OCI-LY1 (cell line): ENCODE results near the gene CIC.

Source experiments
- H2AFZ ChIP-seq: fragments of 200-600 bp; sonication (generic), shearing (Covaris generic); 2 replicates; pipeline ENCODE4 v1.6.0; 2014; ENCODE audit warnings: antibody characterized with exemption, mild to moderate bottlenecking, low read length
- H3F3A ChIP-seq: fragments of 200-600 bp; sonication (generic), shearing (Covaris generic); 2 replicates; pipeline ENCODE4 v1.6.0; 2014; ENCODE audit warnings: mild to moderate bottlenecking, antibody characterized with exemption, low read length, moderate library complexity; ENCODE audit not compliant: insufficient read depth
- H3K27ac ChIP-seq: fragments of 200-600 bp; sonication (generic); 2 replicates; pipeline ENCODE4 v1.5.1; 2014; ENCODE audit warnings: low read length, mixed run types, mild to moderate bottlenecking, low read depth; ENCODE audit not compliant: poor library complexity, severe bottlenecking
- H3K27me3 ChIP-seq: fragments of 200-600 bp; sonication (generic); 2 replicates; pipeline ENCODE4 v1.6.0; 2014; ENCODE audit warnings: antibody characterized with exemption, mild to moderate bottlenecking, low read length, moderate library complexity; ENCODE audit not compliant: insufficient read depth
- H3K36me3 ChIP-seq: fragments of 200-600 bp; sonication (generic); 2 replicates; pipeline ENCODE4 v1.6.1; 2014; ENCODE audit warnings: mild to moderate bottlenecking, antibody characterized with exemption, low read length, moderate library complexity, mixed read lengths; ENCODE audit not compliant: insufficient read depth
- H3K4me1 ChIP-seq: fragments of 200-600 bp; sonication (generic); 2 replicates; pipeline ENCODE4 v1.5.1; 2014; ENCODE audit warnings: mild to moderate bottlenecking, low read length, moderate library complexity; ENCODE audit not compliant: insufficient read depth, severe bottlenecking
- H3K4me2 ChIP-seq: fragments of 200-600 bp; sonication (generic), shearing (Covaris generic); 2 replicates; pipeline ENCODE4 v1.6.1; 2014; ENCODE audit warnings: low read length
- H3K4me3 ChIP-seq: fragments of 200-600 bp; sonication (generic); 2 replicates; pipeline ENCODE4 v1.5.1; 2014; ENCODE audit warnings: low read length, low read depth, mild to moderate bottlenecking, mixed read lengths; ENCODE audit not compliant: poor library complexity, severe bottlenecking
- H3K79me2 ChIP-seq: fragments of 200-600 bp; shearing (Covaris generic); 2 replicates; pipeline ENCODE4 v1.6.1; 2016; ENCODE audit warnings: mixed run types, low read length, mixed read lengths; ENCODE audit not compliant: insufficient read depth
- H3K9ac ChIP-seq: fragments of 200-600 bp; sonication (generic), shearing (Covaris generic); 2 replicates; pipeline ENCODE4 v1.6.1; 2014; ENCODE audit warnings: mild to moderate bottlenecking, low read length, mixed read lengths
- H3K9me2 ChIP-seq: fragments of 200-600 bp; sonication (generic), shearing (Covaris generic); 2 replicates; pipeline ENCODE4 v1.6.1; 2014; ENCODE audit warnings: low read depth, mild to moderate bottlenecking, low read length, mixed read lengths
- H3K9me3 ChIP-seq: fragments of 200-600 bp; shearing (Covaris generic); 2 replicates; pipeline ENCODE4 v1.6.1; 2014; ENCODE audit warnings: low read length, mixed read lengths
- H4K20me1 ChIP-seq: fragments of 200-600 bp; sonication (generic), shearing (Covaris generic); 2 replicates; pipeline ENCODE4 v1.6.0; 2016; ENCODE audit warnings: mild to moderate bottlenecking, low read length; ENCODE audit not compliant: insufficient read depth
- EZH2 ChIP-seq: fragments of 200-600 bp; sonication (generic), shearing (Covaris generic); IDR thresholded peaks from 2 replicates; pipeline ENCODE4 v1.8.0; 2017; ENCODE audit warnings: borderline replicate concordance, mixed run types, mild to moderate bottlenecking, antibody characterized with exemption, low read length, moderate library complexity, mixed read lengths
- TF ChIP-seq, protein P1 (sequence below): fragments of 200-600 bp; sonication (generic), shearing (Covaris generic); IDR thresholded peaks from 2 replicates; pipeline ENCODE4 v1.5.1; 2017; ENCODE audit warnings: mild to moderate bottlenecking, antibody characterized with exemption, low read length, moderate library complexity, mixed read lengths

The CIC gene

DNA sequence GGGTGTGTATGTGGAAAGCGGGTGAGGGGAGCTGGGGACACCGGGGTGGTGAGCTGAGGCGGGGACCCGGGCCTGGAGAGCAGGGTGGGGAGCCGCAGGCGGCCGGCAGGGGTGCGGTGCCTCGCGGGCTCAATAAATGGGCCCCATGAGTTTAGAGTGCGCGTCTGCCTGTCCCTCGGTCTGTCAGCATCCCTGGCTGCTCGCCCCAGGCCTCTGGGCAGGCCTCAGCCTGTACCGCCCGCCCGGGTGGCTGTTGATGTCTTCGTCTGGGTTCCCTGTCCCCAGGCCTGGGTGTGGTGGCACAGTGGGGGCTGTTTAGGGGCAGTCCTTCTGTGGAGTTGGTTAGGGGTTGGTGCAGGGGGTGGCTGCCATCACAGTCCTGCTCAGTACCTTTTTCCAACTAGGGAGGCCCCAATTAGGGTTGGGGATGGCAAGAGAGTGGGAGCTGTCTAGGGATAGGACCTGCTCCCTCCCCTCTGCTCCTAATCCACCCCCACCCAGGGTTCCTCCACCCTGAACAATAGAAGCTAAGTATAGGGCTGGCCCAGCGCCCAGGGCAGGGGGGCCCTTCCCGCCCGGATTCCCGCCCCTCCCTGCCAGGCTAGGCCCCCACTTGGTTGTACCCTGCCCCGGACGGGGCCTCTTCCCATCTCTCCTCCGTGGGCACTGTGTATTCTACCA, 12.2 kb downstream of the CIC start:
- Histone ChIP-seq H3F3A (peaks cover 12% of the 10 kb centered on the region; the same call in 1 of the 2 replicates), H3K9me3 (no peaks in the 10 kb centered on the region), H3K27ac (peak overlapping the region; percentile 92), H3K36me3 (no peaks in the 10 kb centered on the region), H2AFZ (no peak overlapping the region), H4K20me1 (no peaks in the 10 kb centered on the region), H3K9me2 (no peaks in the 10 kb centered on the region), H3K4me1 (peaks cover 54% of the 10 kb centered on the region), H3K4me3 (peak overlapping the region; percentile 73), H3K79me2 (no peaks in the 10 kb centered on the region), H3K9ac (peak overlapping the region; percentile 88), H3K27me3 (no peaks in the 10 kb centered on the region), H3K4me2 (peak overlapping the region; percentile 71)
- TF ChIP-seq, protein P1, sequence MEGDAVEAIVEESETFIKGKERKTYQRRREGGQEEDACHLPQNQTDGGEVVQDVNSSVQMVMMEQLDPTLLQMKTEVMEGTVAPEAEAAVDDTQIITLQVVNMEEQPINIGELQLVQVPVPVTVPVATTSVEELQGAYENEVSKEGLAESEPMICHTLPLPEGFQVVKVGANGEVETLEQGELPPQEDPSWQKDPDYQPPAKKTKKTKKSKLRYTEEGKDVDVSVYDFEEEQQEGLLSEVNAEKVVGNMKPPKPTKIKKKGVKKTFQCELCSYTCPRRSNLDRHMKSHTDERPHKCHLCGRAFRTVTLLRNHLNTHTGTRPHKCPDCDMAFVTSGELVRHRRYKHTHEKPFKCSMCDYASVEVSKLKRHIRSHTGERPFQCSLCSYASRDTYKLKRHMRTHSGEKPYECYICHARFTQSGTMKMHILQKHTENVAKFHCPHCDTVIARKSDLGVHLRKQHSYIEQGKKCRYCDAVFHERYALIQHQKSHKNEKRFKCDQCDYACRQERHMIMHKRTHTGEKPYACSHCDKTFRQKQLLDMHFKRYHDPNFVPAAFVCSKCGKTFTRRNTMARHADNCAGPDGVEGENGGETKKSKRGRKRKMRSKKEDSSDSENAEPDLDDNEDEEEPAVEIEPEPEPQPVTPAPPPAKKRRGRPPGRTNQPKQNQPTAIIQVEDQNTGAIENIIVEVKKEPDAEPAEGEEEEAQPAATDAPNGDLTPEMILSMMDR: no peak
- TF ChIP-seq EZH2: no peak

DNA sequence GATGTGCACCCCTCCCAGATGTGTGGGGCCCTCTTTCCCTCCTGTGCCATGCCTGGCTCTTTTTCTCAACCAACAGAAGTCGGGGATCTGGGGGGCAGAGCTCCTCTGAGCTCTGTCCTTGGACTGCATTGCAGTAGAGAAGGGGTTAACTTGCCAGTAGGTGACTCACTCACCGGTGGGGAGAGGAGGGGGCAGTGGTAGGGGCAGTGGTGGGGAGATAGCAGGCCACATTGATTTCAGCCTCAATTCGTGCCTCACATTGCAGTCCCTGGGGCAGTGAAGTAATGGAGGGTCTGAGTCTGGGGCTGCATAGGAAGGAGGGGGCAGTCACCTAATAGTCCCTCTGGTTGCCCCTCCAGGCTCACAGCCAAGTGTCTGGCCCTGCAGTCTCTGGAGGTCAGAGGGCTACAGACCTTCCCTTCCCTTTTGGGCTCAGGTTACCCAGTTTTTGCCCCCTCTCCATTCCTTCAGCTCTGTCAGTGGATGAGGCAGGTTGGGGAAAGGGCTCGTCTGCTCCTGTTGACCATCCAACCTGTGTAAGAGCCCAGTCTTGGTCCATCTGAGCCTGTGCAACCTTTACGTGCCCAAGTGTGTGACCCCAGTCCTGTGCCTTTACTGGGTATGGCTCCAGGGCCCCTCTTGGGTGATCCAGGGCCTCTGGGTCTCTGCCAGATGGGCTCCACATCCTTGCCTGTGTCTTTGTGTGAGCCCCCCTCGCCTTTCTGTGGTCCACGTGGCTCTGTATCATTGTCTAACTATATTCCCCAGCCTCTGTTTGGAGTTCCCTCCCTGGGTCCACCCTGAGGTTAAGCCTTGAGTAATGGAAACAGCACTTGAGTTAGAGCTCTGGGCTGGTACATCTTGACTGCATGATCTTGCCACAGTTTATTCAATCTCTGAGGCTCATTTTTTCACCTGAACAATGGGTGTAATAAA, 13.0 kb downstream of the CIC start:
- peaks cover 55% of the 10 kb centered on the region for H3K4me1 ChIP-seq
- no peaks in the 10 kb centered on the region for H3K9me3 ChIP-seq
- TF ChIP-seq, protein P1: no peak
- no peak for TF ChIP-seq EZH2
- no peaks in the 10 kb centered on the region for H3K79me2 ChIP-seq
- H3K27ac ChIP-seq: peak overlapping the region; percentile 92
- no peaks in the 10 kb centered on the region for H3K9me2 ChIP-seq
- no peaks in the 10 kb centered on the region for H3K27me3 ChIP-seq
- peaks cover 4% of the 10 kb centered on the region; the same call in 1 of the 2 replicates for H3K36me3 ChIP-seq
- H3F3A ChIP-seq: peaks cover 12% of the 10 kb centered on the region; the same call in 1 of the 2 replicates
- H3K4me2 ChIP-seq: peak overlapping the region; percentile 71
- H3K4me3 ChIP-seq: peak overlapping the region; percentile 73
- peak overlapping the region; percentile 88 for H3K9ac ChIP-seq
- no peaks in the 10 kb centered on the region for H4K20me1 ChIP-seq
- no peak overlapping the region for H2AFZ ChIP-seq

DNA sequence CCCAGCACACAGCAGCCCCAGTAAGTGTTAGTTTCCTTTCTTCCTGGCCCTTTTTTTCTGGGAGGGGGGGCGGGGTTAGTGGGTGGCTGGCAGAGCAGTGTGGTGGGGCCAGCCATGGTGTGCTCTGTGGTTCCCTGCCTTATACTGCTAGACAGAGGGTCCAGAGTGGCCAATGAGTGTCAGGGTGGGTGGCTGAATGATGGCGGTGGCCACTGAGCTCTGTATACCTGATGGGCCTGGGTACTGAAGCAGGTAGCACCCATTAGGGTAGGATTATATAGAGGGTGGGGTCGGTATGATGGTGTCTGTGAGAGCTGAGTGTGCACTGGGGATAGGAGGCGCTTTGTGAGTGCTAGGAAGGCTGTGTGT, 13.8 kb downstream of the CIC start:
- H4K20me1 ChIP-seq: no peaks in the 10 kb centered on the region
- peaks cover 11% of the 10 kb centered on the region; the same call in 1 of the 2 replicates for H3K36me3 ChIP-seq
- TF ChIP-seq, protein P1: no peak
- TF ChIP-seq EZH2: no peak
- H3K4me1 ChIP-seq: peaks cover 55% of the 10 kb centered on the region
- H3K4me3 ChIP-seq: peak overlapping the region; percentile 62
- H3K27me3 ChIP-seq: no peaks in the 10 kb centered on the region
- H3K9ac ChIP-seq: peak overlapping the region; percentile 77
- H3K9me3 ChIP-seq: no peaks in the 10 kb centered on the region
- H2AFZ ChIP-seq: no peak overlapping the region
- no peaks in the 10 kb centered on the region for H3K9me2 ChIP-seq
- peak overlapping the region; percentile 92 for H3K27ac ChIP-seq
- peaks cover 12% of the 10 kb centered on the region; the same call in 1 of the 2 replicates for H3F3A ChIP-seq
- H3K4me2 ChIP-seq: peak overlapping the region; percentile 97
- no peaks in the 10 kb centered on the region for H3K79me2 ChIP-seq
